Measurements from ENCODE around the gene MARCHF2.

MARCHF2 gene

GRCh38 chr19:8484331-8484894, 71.3 kb downstream of the MARCHF2 start:
- TF ChIP-seq EZH2 (optimal IDR thresholded peaks at IDR 0.05; ENCODE audit: low read depth, low read length) (no peak), EZH2phosphoT487 (IDR thresholded peaks at IDR 0.05; ENCODE audit: low read length) (no peak), CTCF (IDR thresholded peaks at IDR 0.05; ENCODE audit: low read length) (no peak)
- Histone ChIP-seq H3K9me3 (replicated peaks; ENCODE audit: insufficient read depth, low read length) (no peaks in the 10 kb centered on the region), H3K79me2 (ENCODE audit: low read length) (peaks cover 54% of the 10 kb centered on the region), H3K9me2 (replicated peaks; ENCODE audit: insufficient read depth, low read length) (no peaks in the 10 kb centered on the region), H3K4me2 (ENCODE audit: low read depth, low read length) (no peak overlapping the region), H3K9ac (ENCODE audit: low read length) (no peak overlapping the region), H3K4me1 (ENCODE audit: low read length) (no peaks in the 10 kb centered on the region), H3K36me3 (replicated peaks; ENCODE audit: insufficient read depth, low read length) (peaks cover 23% of the 10 kb centered on the region), H3K4me3 (ENCODE audit: low read length) (no peak overlapping the region), H3F3A (ENCODE audit: insufficient read depth, low read length) (no peaks in the 10 kb centered on the region), H4K20me1 (ENCODE audit: insufficient read depth, low read length) (peaks cover 17% of the 10 kb centered on the region), H3K27ac (ENCODE audit: low read length) (no peak overlapping the region), H2AFZ (ENCODE audit: low read length) (no peak overlapping the region), H3K27me3 (replicated peaks; ENCODE audit: insufficient read depth, low read length) (no peaks in the 10 kb centered on the region)
- no peak for DNase-seq

GRCh38 chr19:8485561-8486371, 72.7 kb downstream of the MARCHF2 start:
- Histone ChIP-seq H3K9me2 (replicated peaks; ENCODE audit: insufficient read depth, low read length) (no peaks in the 10 kb centered on the region), H3K9ac (ENCODE audit: low read length) (no peak overlapping the region), H3K27ac (ENCODE audit: low read length) (no peak overlapping the region), H3F3A (ENCODE audit: insufficient read depth, low read length) (no peaks in the 10 kb centered on the region), H3K36me3 (replicated peaks; ENCODE audit: insufficient read depth, low read length) (peaks cover 23% of the 10 kb centered on the region), H2AFZ (ENCODE audit: low read length) (no peak overlapping the region), H3K4me3 (ENCODE audit: low read length) (no peak overlapping the region), H3K4me1 (ENCODE audit: low read length) (no peaks in the 10 kb centered on the region), H3K79me2 (ENCODE audit: low read length) (peaks cover 45% of the 10 kb centered on the region), H3K4me2 (ENCODE audit: low read depth, low read length) (no peak overlapping the region), H3K27me3 (replicated peaks; ENCODE audit: insufficient read depth, low read length) (no peaks in the 10 kb centered on the region), H4K20me1 (ENCODE audit: insufficient read depth, low read length) (peaks cover 14% of the 10 kb centered on the region), H3K9me3 (replicated peaks; ENCODE audit: insufficient read depth, low read length) (no peaks in the 10 kb centered on the region)
- TF ChIP-seq CTCF (IDR thresholded peaks at IDR 0.05; ENCODE audit: low read length) (no peak), EZH2 (optimal IDR thresholded peaks at IDR 0.05; ENCODE audit: low read depth, low read length) (no peak), EZH2phosphoT487 (IDR thresholded peaks at IDR 0.05; ENCODE audit: low read length) (no peak)
- DNase-seq = no peak

GRCh38 chr19:8486661-8487136, 73.6 kb downstream of the MARCHF2 start:
- H2AFZ ChIP-seq (ENCODE audit: low read length) = no peak overlapping the region
- H4K20me1 ChIP-seq (ENCODE audit: insufficient read depth, low read length) = 0 out of 2 replicates have a peak, but pooled peaks cover 5% of the 10 kb centered on the region
- H3F3A ChIP-seq (ENCODE audit: insufficient read depth, low read length) = no peaks in the 10 kb centered on the region
- H3K27ac ChIP-seq (ENCODE audit: low read length) = no peak overlapping the region
- no peak overlapping the region for H3K9ac ChIP-seq (ENCODE audit: low read length)
- peaks cover 23% of the 10 kb centered on the region for H3K36me3 ChIP-seq (replicated peaks; ENCODE audit: insufficient read depth, low read length)
- no peak overlapping the region for H3K4me2 ChIP-seq (ENCODE audit: low read depth, low read length)
- no peak for DNase-seq
- no peaks in the 10 kb centered on the region for H3K9me2 ChIP-seq (replicated peaks; ENCODE audit: insufficient read depth, low read length)
- H3K9me3 ChIP-seq (replicated peaks; ENCODE audit: insufficient read depth, low read length) = no peaks in the 10 kb centered on the region
- no peak for TF ChIP-seq EZH2phosphoT487 (IDR thresholded peaks at IDR 0.05; ENCODE audit: low read length)
- H3K4me1 ChIP-seq (ENCODE audit: low read length) = no peaks in the 10 kb centered on the region
- no peak overlapping the region for H3K4me3 ChIP-seq (ENCODE audit: low read length)
- peaks cover 36% of the 10 kb centered on the region for H3K79me2 ChIP-seq (ENCODE audit: low read length)
- no peaks in the 10 kb centered on the region for H3K27me3 ChIP-seq (replicated peaks; ENCODE audit: insufficient read depth, low read length)
